GM18519 (cell line): Measurements from ENCODE around the gene LCN9.

Source experiments
- ATAC-seq: cut with Tn5 transposase; IDR thresholded peaks from one replicate; pipeline ENCODE4 v1.9.1; 2021; ENCODE audit warnings: mild to moderate bottlenecking, moderate library complexity; ENCODE audit not compliant: unreplicated experiment, low FRiP score

LCN9 gene

DNA sequence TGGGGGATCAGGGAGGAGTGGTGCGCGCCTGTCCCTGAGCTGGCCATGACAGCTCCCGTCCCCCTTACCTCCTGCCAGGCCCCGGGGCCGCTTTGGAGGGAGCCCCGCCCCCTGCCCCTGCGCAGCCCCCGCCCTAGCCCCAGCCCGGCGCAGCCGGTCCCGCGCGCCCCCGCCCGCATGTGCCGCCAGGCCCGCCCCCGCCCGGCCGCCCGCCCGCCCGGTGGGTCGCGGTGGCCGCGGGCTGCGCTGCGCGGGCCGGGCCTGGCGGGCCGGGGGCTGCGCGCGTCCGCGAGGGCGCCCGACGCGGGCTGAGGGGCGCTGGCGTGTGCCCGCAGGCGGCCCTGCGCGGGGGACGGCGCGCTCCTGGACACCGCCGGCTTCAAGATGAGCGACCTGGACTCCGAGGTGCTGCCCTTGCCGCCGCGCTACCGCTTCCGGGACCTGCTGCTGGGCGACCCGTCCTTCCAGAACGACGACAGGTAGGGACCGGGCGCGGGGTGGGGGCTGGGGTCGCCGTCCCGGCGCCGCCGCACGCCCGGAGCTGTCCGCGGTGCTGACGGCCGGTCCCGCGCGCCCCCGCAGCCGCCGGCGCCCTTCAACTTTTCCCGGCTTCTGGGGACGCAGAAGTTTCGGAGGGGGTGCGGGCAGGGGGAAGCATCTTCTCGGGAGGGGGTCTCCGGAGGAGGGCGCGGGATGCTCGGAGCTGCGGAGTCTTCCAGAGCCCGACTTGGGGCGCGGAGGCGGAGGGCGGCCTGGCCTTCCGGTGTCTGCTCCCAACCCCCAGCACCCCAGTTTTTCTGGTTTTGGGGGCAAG is 51.3 kb downstream of the LCN9 start:
- ATAC-seq: no peak

DNA sequence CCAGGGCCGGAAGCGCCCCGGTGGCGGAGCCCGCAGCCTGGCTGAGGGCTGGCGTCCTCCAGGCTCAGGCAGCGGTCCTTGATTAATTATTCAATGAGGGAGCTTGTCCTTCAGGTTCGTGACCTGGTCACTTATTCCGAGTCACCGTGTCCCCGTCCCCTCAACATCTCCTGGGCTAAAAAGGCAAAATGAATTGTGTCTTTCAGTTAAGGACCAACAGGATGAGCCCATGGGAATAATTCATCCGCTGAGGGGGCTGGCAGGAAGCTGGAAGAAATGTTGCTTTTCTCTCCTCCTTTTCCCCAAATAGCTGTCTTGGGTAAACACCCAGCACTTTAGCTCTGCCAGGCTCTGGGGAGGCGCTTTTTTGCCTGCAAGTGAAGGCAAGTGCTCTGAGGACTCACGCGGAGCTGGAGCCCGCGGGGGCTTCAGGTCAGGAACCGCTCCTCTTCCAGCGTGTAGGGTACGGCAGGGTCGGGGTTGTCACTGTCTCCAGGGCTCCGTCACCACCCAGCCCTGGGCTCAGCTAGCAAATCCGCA is 52.0 kb downstream of the LCN9 start:
- no peak for ATAC-seq

DNA sequence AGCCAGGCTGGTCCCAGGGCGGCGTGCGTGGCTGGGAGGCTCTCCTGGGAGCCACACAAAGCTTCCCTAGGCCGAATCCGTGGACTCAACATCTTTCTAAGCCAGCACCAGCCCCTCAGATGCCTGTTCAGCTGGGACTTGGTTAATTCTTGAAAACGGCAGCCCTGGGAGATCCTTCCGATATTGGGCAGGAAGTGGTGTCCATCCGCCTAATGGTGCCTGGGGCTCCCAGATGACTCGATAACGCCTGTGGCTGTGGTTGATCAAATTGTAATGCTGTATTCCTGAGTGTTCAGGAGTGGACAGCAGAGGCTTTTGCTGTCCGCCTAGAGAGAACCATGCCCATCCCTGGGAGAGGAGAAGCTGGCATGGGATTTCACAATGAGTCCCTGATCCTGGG is 52.9 kb downstream of the LCN9 start:
- ATAC-seq: no peak
